ENCODE data around the gene ANK2. TPM values are rescaled to one million over a fixed set of nuclear protein-coding genes. Genes with fewer than 3 reads are reported as not detected.

Gene ANK2
- total and polyA plus RNA-seq, 10 donors = 5.3 to 158 (median 72.9) TPM

- H3K36me3 ChIP-seq = no peaks in the 10 kb centered on the region
- no peaks in the 10 kb centered on the region for H3K27me3 ChIP-seq (replicated peaks in 1 of 7)
- TF ChIP-seq POLR2A (IDR thresholded peaks at IDR 0.05) (no peak), CTCF (IDR thresholded peaks at IDR 0.05 in 8 of 11, conservative IDR thresholded peaks at IDR 0.05 in 3 of 11) (no peak), POLR2AphosphoS5 (IDR thresholded peaks at IDR 0.05) (no peak)
- no peaks in the 10 kb centered on the region for H3K4me1 ChIP-seq
- no peaks in the 10 kb centered on the region for H3K9me3 ChIP-seq
- intact Hi-C loops (cut with DNase I; ENCODE audit: low total_unique reads) = no loop called here
- DNase-seq = no peak
- no peak overlapping the region for H3K4me3 ChIP-seq
- H3K27ac ChIP-seq = no peak overlapping the region
- WGBS, 5 donors = 87 to 98% (median 92%) methylated on average over 1 of the region's 1 CpG
Measured at GRCh38 chr4:113024388-113024787, 25.1 kb upstream of the ANK2 start.

GRCh38 chr4:113025416-113025815 is 24.0 kb upstream of the ANK2 start:
- H3K36me3 ChIP-seq = no peaks in the 10 kb centered on the region
- 66 to 79% (median 73%) methylated on average over 1 of the region's 1 CpG for WGBS, 5 donors
- no peak for DNase-seq
- H3K9me3 ChIP-seq = no peaks in the 10 kb centered on the region
- TF ChIP-seq POLR2AphosphoS5 (IDR thresholded peaks at IDR 0.05) = no peak
- TF ChIP-seq POLR2A (IDR thresholded peaks at IDR 0.05) = no peak
- TF ChIP-seq CTCF (IDR thresholded peaks at IDR 0.05 in 8 of 11, conservative IDR thresholded peaks at IDR 0.05 in 3 of 11) = no peak
- intact Hi-C loops (cut with DNase I; ENCODE audit: low total_unique reads) = no loop called here
- no peak overlapping the region for H3K27ac ChIP-seq
- H3K27me3 ChIP-seq (replicated peaks in 1 of 7) = no peaks in the 10 kb centered on the region
- no peaks in the 10 kb centered on the region for H3K4me1 ChIP-seq
- no peak overlapping the region for H3K4me3 ChIP-seq

DNA sequence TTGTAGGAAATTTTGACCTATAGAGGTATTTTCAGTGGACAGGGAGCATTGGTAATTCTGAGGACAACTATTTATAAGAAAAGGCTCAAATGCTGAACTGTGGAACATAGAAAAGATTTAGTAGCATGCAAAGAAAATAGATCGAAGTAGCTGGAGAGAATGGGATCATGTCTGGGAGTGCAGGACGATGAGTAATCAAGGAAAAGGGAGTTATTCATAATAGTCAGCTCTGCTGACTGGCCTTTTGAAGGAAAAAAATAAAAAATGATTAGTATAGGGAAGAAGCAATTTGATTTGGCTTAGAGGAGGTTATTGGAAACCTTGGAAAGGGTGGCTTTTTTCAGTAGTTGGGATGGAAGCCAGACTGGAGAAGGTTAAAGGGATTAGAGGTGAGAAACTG is 22.9 kb upstream of the ANK2 start:
- TF ChIP-seq CTCF (IDR thresholded peaks at IDR 0.05 in 8 of 11, conservative IDR thresholded peaks at IDR 0.05 in 3 of 11) = no peak
- no peak for TF ChIP-seq POLR2A (IDR thresholded peaks at IDR 0.05)
- no peak for TF ChIP-seq POLR2AphosphoS5 (IDR thresholded peaks at IDR 0.05)
- no peaks in the 10 kb centered on the region for H3K9me3 ChIP-seq
- no peaks in the 10 kb centered on the region for H3K36me3 ChIP-seq
- 68 to 84% (median 76%) methylated on average over 2 of the region's 2 CpGs for WGBS, 5 donors
- no peaks in the 10 kb centered on the region for H3K4me1 ChIP-seq
- no peak for DNase-seq
- H3K27ac ChIP-seq = no peak overlapping the region
- no peak overlapping the region for H3K4me3 ChIP-seq
- intact Hi-C loops (cut with DNase I; ENCODE audit: low total_unique reads) = no loop called here
- no peaks in the 10 kb centered on the region for H3K27me3 ChIP-seq (replicated peaks in 1 of 7)

DNA sequence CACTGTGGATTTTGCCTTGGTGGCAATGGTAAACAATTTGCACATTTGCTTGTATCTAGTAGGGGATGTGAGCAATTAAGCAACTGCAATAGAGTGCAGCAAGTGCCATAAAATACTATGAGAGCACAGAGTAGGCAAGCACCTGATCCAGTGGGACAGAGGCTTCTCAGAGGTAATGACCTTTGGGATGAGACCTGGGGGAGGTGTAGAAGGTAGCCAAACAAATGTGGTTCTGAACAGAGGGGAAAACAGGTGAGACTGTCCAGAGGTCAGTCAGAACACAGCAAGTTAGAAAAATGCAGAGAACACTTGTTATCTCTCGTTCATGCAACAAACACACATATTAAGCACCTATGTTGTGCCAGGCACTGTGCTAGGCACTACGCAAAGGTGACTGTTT is 21.4 kb upstream of the ANK2 start:
- DNase-seq = no peak
- Histone ChIP-seq H3K4me3 (no peak overlapping the region), H3K36me3 (no peaks in the 10 kb centered on the region), H3K27ac (no peak overlapping the region), H3K9me3 (no peaks in the 10 kb centered on the region), H3K27me3 (replicated peaks in 1 of 7) (no peaks in the 10 kb centered on the region), H3K4me1 (no peaks in the 10 kb centered on the region)
- WGBS, 5 donors = 82 to 89% (median 84%) methylated on average over 2 of the region's 2 CpGs
- TF ChIP-seq CTCF (IDR thresholded peaks at IDR 0.05 in 8 of 11, conservative IDR thresholded peaks at IDR 0.05 in 3 of 11) (no peak), POLR2AphosphoS5 (IDR thresholded peaks at IDR 0.05) (no peak), POLR2A (IDR thresholded peaks at IDR 0.05) (no peak)
- intact Hi-C loops (cut with DNase I; ENCODE audit: low total_unique reads) = no loop called here
